T-helper 1 cell treated with Interleukin-12 subunit alpha and Interleukin-12 subunit beta and Interleukin-4 antibody, amounts not matched to agents 30 μg/mL and 1 μg/mL, for 36 hours (primary cell): Measurements from ENCODE around the gene ABCB6.
A peak's percentile ranks its signal among the peaks of the same experiment; 100 is the strongest.
"Not testable (repeated sequence)": the region's sequence is repeated elsewhere in the genome, so short reads cannot be mapped to it uniquely, and the experiment has no call there.

Source experiments
- H3K27ac Mint-ChIP-seq: one replicate; pipeline ENCODE4 v1.8.0; 2021; ENCODE audit warnings: mild to moderate bottlenecking, mixed read lengths
- H3K27me3 Mint-ChIP-seq: one replicate; pipeline ENCODE4 v1.8.0; 2021; ENCODE audit warnings: low read depth, mixed read lengths
- H3K36me3 Mint-ChIP-seq: one replicate; pipeline ENCODE4 v1.8.0; 2021; ENCODE audit warnings: low read depth, mixed read lengths
- H3K4me1 Mint-ChIP-seq: one replicate; pipeline ENCODE4 v1.8.0; 2021; ENCODE audit warnings: low read depth, mixed read lengths
- H3K4me3 Mint-ChIP-seq: one replicate; pipeline ENCODE4 v1.8.0; 2021; ENCODE audit warnings: mild to moderate bottlenecking, moderate library complexity, mixed read lengths
- H3K9me3 Mint-ChIP-seq: one replicate; pipeline ENCODE4 v1.8.0; 2021; ENCODE audit warnings: mixed read lengths

ABCB6 gene

GRCh38 chr2:219218732-219219701 lies at the start of gene ABCB6:
Gene ABCB6 (minus strand): TSS chr2:219218958. CDS start chr2:219218673, 285 bp downstream.
- Mint-ChIP-seq H3K27ac (peak within 1 kb of the TSS; percentile 85), H3K4me3 (peak within 1 kb of the TSS; percentile 81), H3K36me3 (peaks cover 30% of the 10 kb centered on the region), H3K9me3 (no peaks in the 10 kb centered on the region), H3K27me3 (no peaks in the 10 kb centered on the region), H3K4me1 (peaks cover 22% of the 10 kb centered on the region)

- H3K4me1 Mint-ChIP-seq, result no peaks in the 10 kb centered on the region
- no peaks in the 10 kb centered on the region for H3K36me3 Mint-ChIP-seq
- no peak overlapping the region for H3K4me3 Mint-ChIP-seq
- H3K27ac Mint-ChIP-seq, result no peak overlapping the region
- H3K27me3 Mint-ChIP-seq, result peaks cover 6% of the 10 kb centered on the region
- no peaks in the 10 kb centered on the region for H3K9me3 Mint-ChIP-seq
Measured at GRCh38 chr2:219268294-219268693, 49.5 kb upstream of the ABCB6 start.

DNA sequence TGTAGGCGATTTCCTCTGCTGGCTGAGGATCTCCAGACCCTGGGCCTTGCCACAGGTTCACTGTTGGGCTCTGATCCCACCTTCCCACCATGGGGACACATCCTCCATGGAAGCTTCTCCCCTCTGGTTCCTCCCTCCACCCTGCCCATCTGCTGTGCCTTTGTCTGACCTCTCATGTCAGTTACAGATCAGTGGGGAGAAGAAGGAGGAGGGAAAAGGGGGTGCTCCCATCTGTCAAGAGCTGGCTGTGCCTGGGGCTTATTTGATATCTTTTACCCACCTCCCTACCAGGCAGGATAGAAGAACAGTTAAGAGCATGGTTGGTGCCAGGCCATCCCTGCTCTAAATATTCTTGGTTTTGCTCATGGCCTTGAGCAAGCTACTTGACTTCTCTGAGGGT lies 48.1 kb upstream of the ABCB6 start:
- Mint-ChIP-seq H3K36me3 (no peaks in the 10 kb centered on the region), H3K27ac (no peak overlapping the region), H3K27me3 (peaks cover 9% of the 10 kb centered on the region), H3K9me3 (no peaks in the 10 kb centered on the region), H3K4me3 (no peak overlapping the region), H3K4me1 (no peaks in the 10 kb centered on the region)

GRCh38 chr2:219266232-219266631 lies 47.5 kb upstream of the ABCB6 start:
- Mint-ChIP-seq H3K4me1 (no peaks in the 10 kb centered on the region), H3K36me3 (no peaks in the 10 kb centered on the region), H3K27me3 (peaks cover 14% of the 10 kb centered on the region), H3K27ac (no peak overlapping the region), H3K4me3 (no peak overlapping the region), H3K9me3 (no peaks in the 10 kb centered on the region)

DNA sequence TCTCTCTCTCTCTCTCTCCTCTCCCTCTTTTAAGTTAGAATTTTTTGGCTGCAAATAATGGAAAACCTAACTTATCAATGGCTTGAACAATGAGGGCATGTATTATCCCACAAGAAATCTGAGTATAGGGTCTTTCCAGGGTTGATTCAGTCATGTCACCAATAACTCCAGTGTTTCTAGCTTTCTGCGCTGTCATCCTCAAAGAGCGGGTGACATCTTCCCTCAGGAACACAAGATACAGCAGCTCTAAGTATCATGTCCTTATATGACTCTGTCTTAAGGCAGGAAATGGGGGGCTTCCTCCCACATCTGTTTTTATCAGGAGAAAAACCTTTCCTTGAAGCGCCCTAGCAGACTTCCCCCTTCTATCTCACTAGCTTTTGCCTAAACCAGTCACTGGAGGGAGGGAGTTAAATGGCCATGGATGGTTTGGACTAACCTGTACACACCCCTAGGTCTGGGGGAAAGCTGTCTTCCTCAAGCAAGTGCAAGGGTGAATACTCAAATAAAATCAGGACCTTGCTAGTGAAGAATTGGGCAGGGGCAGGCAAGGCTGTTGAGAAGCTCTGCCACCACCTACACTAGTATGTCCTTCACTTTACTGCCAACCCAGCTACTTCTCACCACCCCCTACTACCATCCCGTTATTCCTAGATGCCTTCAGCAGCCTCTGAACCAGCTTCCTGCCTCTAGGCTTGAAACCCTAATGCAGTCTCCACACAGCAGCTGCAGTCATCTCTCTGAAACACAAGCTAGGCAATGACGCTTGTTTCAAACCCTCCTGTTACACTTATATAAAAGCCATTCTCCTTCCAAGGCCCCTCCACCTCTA lies 42.5 kb upstream of the ABCB6 start:
- no peaks in the 10 kb centered on the region for H3K9me3 Mint-ChIP-seq
- H3K4me1 Mint-ChIP-seq, result no peaks in the 10 kb centered on the region
- peaks cover 31% of the 10 kb centered on the region for H3K27me3 Mint-ChIP-seq
- no peak overlapping the region for H3K27ac Mint-ChIP-seq
- H3K36me3 Mint-ChIP-seq, result no peaks in the 10 kb centered on the region
- no peak overlapping the region for H3K4me3 Mint-ChIP-seq

- Mint-ChIP-seq H3K4me1 (peaks cover 11% of the 10 kb centered on the region), H3K27me3 (peaks cover 31% of the 10 kb centered on the region)
- not testable (repeated sequence) for H3K9me3 Mint-ChIP-seq, H3K27ac Mint-ChIP-seq, H3K36me3 Mint-ChIP-seq, H3K4me3 Mint-ChIP-seq
Measured at GRCh38 chr2:219258942-219259341, 40.2 kb upstream of the ABCB6 start.

GRCh38 chr2:219254590-219255201 lies 35.9 kb upstream of the ABCB6 start:
- H3K27ac Mint-ChIP-seq, result peak overlapping the region; percentile 95
- H3K36me3 Mint-ChIP-seq, result peaks cover 35% of the 10 kb centered on the region
- peaks cover 3% of the 10 kb centered on the region for H3K27me3 Mint-ChIP-seq
- H3K4me1 Mint-ChIP-seq, result peaks cover 35% of the 10 kb centered on the region
- H3K9me3 Mint-ChIP-seq, result no peaks in the 10 kb centered on the region
- H3K4me3 Mint-ChIP-seq, result peak overlapping the region; percentile 83

DNA sequence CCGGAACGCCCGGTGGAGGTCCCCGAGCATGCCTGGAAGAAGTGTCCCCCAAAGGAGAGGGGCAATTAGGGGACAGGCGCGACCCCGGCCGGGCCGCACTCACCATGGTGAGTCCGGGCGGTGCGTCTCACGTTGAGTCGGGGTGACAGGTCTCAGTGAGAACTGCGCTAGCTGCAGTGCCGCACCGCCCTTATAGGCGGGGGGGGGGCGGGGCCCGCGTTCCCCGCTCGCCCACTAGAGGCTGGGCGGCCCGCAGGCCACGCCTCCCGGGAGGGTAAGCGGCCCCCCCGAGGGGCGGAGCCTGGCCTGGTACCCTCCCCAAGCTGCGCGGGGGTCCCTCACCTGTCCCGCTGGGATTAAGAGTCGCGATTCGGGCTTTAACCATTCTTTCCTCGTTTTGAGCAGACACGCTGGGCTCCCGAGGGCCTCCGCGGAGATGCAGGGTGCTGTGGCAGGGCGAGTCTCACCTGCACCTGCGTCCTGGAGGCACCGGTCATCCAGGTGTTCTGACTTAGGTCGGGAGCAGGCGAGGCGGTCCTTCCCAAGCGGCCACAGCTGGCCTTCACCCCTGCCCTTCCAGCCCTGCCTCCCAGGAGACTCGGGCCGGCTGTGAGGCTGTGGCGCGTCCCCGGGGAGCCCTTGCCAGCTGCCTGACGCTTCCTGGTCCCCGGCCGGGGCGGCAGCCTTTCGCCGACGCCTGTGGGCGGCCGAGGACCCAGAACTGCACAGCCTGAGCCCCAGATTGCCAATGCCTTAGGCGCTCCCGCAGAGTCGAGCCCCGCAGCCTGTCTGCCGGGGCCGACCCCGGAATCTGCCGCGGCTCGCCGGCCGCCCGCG lies 35.2 kb upstream of the ABCB6 start, which contains the start of gene TUBA4A:
TUBA4A (minus strand) TSS at position 166 of the 837 bp plus-strand sequence; CDS start at position 106, 60 bp downstream.
- Mint-ChIP-seq H3K4me1 (peaks cover 42% of the 10 kb centered on the region), H3K36me3 (peaks cover 43% of the 10 kb centered on the region), H3K27me3 (no peaks in the 10 kb centered on the region), H3K27ac (peak within 1 kb of the TSS; percentile 97), H3K9me3 (no peaks in the 10 kb centered on the region), H3K4me3 (peak within 1 kb of the TSS; percentile 99)

- Mint-ChIP-seq H3K4me1 (peaks cover 50% of the 10 kb centered on the region), H3K27ac (peak within 1 kb of the TSS; percentile 97), H3K36me3 (peaks cover 51% of the 10 kb centered on the region), H3K27me3 (no peaks in the 10 kb centered on the region), H3K9me3 (no peaks in the 10 kb centered on the region), H3K4me3 (peak within 1 kb of the TSS; percentile 99)
Measured at GRCh38 chr2:219252900-219253752, 34.4 kb upstream of the ABCB6 start, which contains the start of gene TUBA4B. Gene TUBA4B (plus strand): TSS chr2:219253243. CDS start chr2:219253408, 165 bp downstream.

GRCh38 chr2:219252570-219252899 lies 33.8 kb upstream of the ABCB6 start:
- H3K4me3 Mint-ChIP-seq, result peak overlapping the region; percentile 99
- H3K36me3 Mint-ChIP-seq, result peaks cover 57% of the 10 kb centered on the region
- H3K4me1 Mint-ChIP-seq, result peaks cover 56% of the 10 kb centered on the region
- H3K9me3 Mint-ChIP-seq, result no peaks in the 10 kb centered on the region
- H3K27me3 Mint-ChIP-seq, result no peaks in the 10 kb centered on the region
- H3K27ac Mint-ChIP-seq, result peak overlapping the region; percentile 97

DNA sequence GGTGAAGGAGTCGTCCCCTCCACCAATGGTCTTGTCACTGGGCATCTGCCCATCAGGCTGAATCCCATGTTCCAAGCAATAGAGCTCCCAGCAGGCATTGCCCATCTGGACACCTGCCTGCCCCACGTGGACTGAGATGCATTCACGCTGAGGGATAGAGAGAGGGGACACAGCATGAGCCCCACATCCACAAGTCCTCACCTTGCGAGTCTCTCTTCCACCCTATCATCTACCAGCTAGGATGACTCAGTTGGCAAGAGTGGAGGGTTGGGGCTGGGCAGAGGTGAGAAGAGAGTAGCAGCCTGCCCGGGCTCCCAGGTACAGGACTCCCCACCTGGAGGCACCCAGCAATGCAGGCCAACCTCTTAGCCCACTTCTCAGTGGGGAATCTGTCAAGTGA lies 33.3 kb upstream of the ABCB6 start:
- Mint-ChIP-seq H3K27ac (peak overlapping the region; percentile 97), H3K27me3 (no peaks in the 10 kb centered on the region), H3K4me1 (peaks cover 61% of the 10 kb centered on the region), H3K4me3 (peak overlapping the region; percentile 99), H3K36me3 (peaks cover 61% of the 10 kb centered on the region), H3K9me3 (no peaks in the 10 kb centered on the region)

DNA sequence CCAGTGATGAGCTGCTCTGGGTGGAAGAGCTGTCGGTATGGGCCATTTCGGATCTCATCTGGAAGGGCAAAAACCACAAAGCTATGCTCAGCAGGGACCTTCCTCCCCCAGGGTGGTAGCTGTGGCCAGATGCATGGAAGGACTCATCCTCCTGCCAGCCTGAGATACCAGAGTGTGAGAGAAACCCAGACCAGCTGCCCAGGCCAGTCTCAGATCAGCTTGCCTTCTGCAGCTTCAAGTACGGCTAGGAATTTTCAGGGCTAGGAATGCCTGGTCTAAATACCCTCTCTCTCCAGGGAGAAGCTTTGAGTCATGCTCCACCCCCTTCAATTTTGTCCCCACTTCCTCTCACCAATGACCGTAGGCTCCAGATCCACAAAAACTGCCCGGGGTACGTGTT lies 32.9 kb upstream of the ABCB6 start:
- Mint-ChIP-seq H3K4me1 (peaks cover 65% of the 10 kb centered on the region), H3K27ac (peak overlapping the region; percentile 97), H3K36me3 (peaks cover 61% of the 10 kb centered on the region), H3K9me3 (no peaks in the 10 kb centered on the region), H3K4me3 (peak overlapping the region; percentile 99), H3K27me3 (no peaks in the 10 kb centered on the region)
